ENCODE data around the gene GLO1. TPM values are rescaled to one million over a fixed set of nuclear protein-coding genes. Genes with fewer than 3 reads are reported as not detected.

Gene GLO1
- total and polyA plus RNA-seq, 9 of the 15 experiments (the other 6 are each of a cell fraction or from before 2014, with no cell fraction given): 155 to 331 (median 203) TPM

- TF ChIP-seq, protein P1, sequence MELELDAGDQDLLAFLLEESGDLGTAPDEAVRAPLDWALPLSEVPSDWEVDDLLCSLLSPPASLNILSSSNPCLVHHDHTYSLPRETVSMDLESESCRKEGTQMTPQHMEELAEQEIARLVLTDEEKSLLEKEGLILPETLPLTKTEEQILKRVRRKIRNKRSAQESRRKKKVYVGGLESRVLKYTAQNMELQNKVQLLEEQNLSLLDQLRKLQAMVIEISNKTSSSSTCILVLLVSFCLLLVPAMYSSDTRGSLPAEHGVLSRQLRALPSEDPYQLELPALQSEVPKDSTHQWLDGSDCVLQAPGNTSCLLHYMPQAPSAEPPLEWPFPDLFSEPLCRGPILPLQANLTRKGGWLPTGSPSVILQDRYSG (tag; conservative IDR thresholded peaks at IDR 0.05; ENCODE audit: low read depth): no peak
- TF ChIP-seq PHF8 (IDR thresholded peaks at IDR 0.05; ENCODE audit: borderline replicate concordance, low read length) (peak; percentile 82), ZBTB26 (CRISPR knock-in tag; IDR thresholded peaks at IDR 0.05) (no peak), NCOA1 (IDR thresholded peaks at IDR 0.05; ENCODE audit: low read depth) (no peak), TEAD4 (IDR thresholded peaks at IDR 0.05; ENCODE audit: low read length) (no peak; the same call in 1 of the 2 replicates), TEAD4 (CRISPR knock-in tag; IDR thresholded peaks at IDR 0.05; ENCODE audit: borderline replicate concordance) (no peak), ZNF140 (CRISPR knock-in tag; IDR thresholded peaks at IDR 0.05) (no peak), HMG20B (CRISPR knock-in tag; IDR thresholded peaks at IDR 0.05) (no peak), EP400 (IDR thresholded peaks at IDR 0.05) (peak; percentile 24; the same call in 1 of the 2 replicates), TSC22D4 (tag; IDR thresholded peaks at IDR 0.05) (no peak), HNRNPK (IDR thresholded peaks at IDR 0.05; ENCODE audit: low read depth, low read length, poor library complexity, severe bottlenecking) (no peak), SAP30 (IDR thresholded peaks at IDR 0.05; ENCODE audit: borderline replicate concordance, insufficient read depth, low read depth, low read length, poor library complexity, severe bottlenecking) (peak; percentile 44), CBFB (CRISPR knock-in tag; IDR thresholded peaks at IDR 0.05) (no peak), ZNF609 (CRISPR knock-in tag; IDR thresholded peaks at IDR 0.05; ENCODE audit: borderline replicate concordance) (no peak), ZNF551 (CRISPR knock-in tag; IDR thresholded peaks at IDR 0.05) (no peak), PTTG1 (tag; IDR thresholded peaks at IDR 0.05; ENCODE audit: low read depth) (no peak)
- TF ChIP-seq, protein P2, sequence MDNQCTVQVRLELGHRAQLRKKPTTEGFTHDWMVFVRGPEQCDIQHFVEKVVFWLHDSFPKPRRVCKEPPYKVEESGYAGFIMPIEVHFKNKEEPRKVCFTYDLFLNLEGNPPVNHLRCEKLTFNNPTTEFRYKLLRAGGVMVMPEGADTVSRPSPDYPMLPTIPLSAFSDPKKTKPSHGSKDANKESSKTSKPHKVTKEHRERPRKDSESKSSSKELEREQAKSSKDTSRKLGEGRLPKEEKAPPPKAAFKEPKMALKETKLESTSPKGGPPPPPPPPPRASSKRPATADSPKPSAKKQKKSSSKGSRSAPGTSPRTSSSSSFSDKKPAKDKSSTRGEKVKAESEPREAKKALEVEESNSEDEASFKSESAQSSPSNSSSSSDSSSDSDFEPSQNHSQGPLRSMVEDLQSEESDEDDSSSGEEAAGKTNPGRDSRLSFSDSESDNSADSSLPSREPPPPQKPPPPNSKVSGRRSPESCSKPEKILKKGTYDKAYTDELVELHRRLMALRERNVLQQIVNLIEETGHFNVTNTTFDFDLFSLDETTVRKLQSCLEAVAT (IDR thresholded peaks at IDR 0.05): no peak
Observed at GRCh38 chr6:38722727-38723334, 19.9 kb upstream of the GLO1 start (continued).
